Liver (tissue), 3 donors: ENCODE measurements around the gene OR3A2.
"Not testable (repeated sequence)": the region's sequence is repeated elsewhere in the genome, so short reads cannot be mapped to it uniquely, and the experiment has no call there.

ENCODE experiments used
- ATF3 ChIP-seq: IDR thresholded peaks from 2 replicates; pipeline ENCODE4 v1.6.1; 2016; ENCODE audit warnings: antibody characterized with exemption
- CTCF ChIP-seq: fragments of 150-350 bp; IDR thresholded peaks from 2 replicates; pipeline ENCODE4 v1.5.1; 2017; ENCODE audit warnings: improper control_type of control experiment, low read depth, low read length; ENCODE audit not compliant: missing input control
- EGR1 ChIP-seq, 2 donors: IDR thresholded peaks; 2 replicates each; pipeline ENCODE4 v1.6.1; 2016 to 2018; ENCODE audit warnings: antibody characterized with exemption in 2 of 2, low read depth in 2 of 2
- MAX ChIP-seq: IDR thresholded peaks from 2 replicates; pipeline ENCODE4 v1.6.1; 2016; ENCODE audit warnings: antibody characterized with exemption
- RAD21 ChIP-seq, 2 donors: IDR thresholded peaks; 2 replicates each; pipeline ENCODE4 v1.6.1; 2016; ENCODE audit warnings: antibody characterized with exemption in 2 of 2, mild to moderate bottlenecking in 2 of 2
- REST ChIP-seq: IDR thresholded peaks from 2 replicates; pipeline ENCODE4 v1.6.1; 2016; ENCODE audit warnings: antibody characterized with exemption, mild to moderate bottlenecking
- SP1 ChIP-seq: IDR thresholded peaks from 2 replicates; pipeline ENCODE4 v1.6.1; 2018; ENCODE audit warnings: antibody characterized with exemption, mild to moderate bottlenecking
- TAF1 ChIP-seq: conservative IDR thresholded peaks from 2 replicates; pipeline ENCODE4 v1.6.1; 2016; ENCODE audit warnings: antibody characterized with exemption, mild to moderate bottlenecking
- YY1 ChIP-seq: IDR thresholded peaks from 2 replicates; pipeline ENCODE4 v1.6.1; 2016; ENCODE audit warnings: antibody characterized with exemption, mild to moderate bottlenecking
- ZBTB33 ChIP-seq: IDR thresholded peaks from 2 replicates; pipeline ENCODE4 v1.6.1; 2016; ENCODE audit warnings: antibody characterized with exemption
- donor health status: healthy.
- donor health status: healthy.

GRCh38 chr17:3403856-3404255 is 17.7 kb upstream of the OR3A2 start:
- TF ChIP-seq SP1; CTCF; REST; MAX; ATF3; ZBTB33; YY1; TAF1; RAD21 (IDR thresholded peaks at IDR 0.05); EGR1 (IDR thresholded peaks at IDR 0.05; ENCODE audit: low read depth in 2 of 2): not testable (repeated sequence)
